GM23338 (cell line): ENCODE measurements around the gene CDH15.

Experiments
- CTCF ChIP-seq, 2 experiments: fragments of 200-600 bp in 1 of 2; sonication (generic) in 1 of 2; conservative IDR thresholded peaks; 2 replicates each; pipeline versions ENCODE4 v1.5.1 to v1.6.1; 2016 to 2017; ENCODE audit warnings: antibody characterized with exemption in 2 of 2, low read depth in 2 of 2, mild to moderate bottlenecking in 2 of 2, moderate library complexity in 1 of 2
- EZH2 ChIP-seq: fragments of 200-600 bp; sonication (generic); IDR thresholded peaks from one replicate; pipeline ENCODE4 v1.8.0; 2017; ENCODE audit warnings: antibody characterized with exemption, mild to moderate bottlenecking, low read depth; ENCODE audit not compliant: unreplicated experiment
- NANOG ChIP-seq: IDR thresholded peaks from 2 replicates; pipeline ENCODE4 v1.6.1; 2016; ENCODE audit warnings: antibody characterized with exemption, borderline replicate concordance
- POLR2AphosphoS5 ChIP-seq: IDR thresholded peaks from 2 replicates; pipeline ENCODE4 v1.6.1; 2016; ENCODE audit warnings: antibody characterized with exemption, low read depth

DNA sequence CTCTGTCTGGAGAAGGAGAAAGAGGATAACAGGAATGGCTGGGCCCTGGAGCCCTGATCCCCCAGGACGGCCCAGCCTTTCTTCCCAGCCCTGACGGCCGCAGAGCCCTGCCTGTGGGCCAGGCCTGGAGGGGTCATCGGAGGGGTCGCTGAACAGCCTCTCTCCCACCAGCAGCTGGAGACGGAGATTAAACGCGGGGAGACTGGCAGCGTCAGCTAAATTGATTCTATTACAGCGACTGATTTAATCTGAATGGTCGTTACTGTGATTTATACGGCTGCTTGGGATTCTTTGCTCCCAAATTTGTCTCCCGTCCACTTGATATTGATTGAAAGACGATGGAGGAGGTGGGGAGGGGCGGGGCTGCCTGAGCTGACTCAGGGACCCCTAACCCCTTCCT lies 7.1 kb upstream of the CDH15 start:
- TF ChIP-seq NANOG (no peak), CTCF (conservative IDR thresholded peaks at IDR 0.05; ENCODE audit: low read depth in 2 of 2) (no peak), EZH2 (no peak), POLR2AphosphoS5 (no peak)
